Activated naive CD4-positive, alpha-beta T cell treated with anti-CD3 and anti-CD28 coated beads, Interleukin-2, amount 50 U/mL, for 24 hours (primary cell): ENCODE data around the gene ATP9B.

ENCODE experiments used
- H3K27ac Mint-ChIP-seq: one replicate; pipeline ENCODE4 v1.8.0; 2021; ENCODE audit warnings: mild to moderate bottlenecking, mixed read lengths
- H3K27me3 Mint-ChIP-seq: one replicate; pipeline ENCODE4 v1.8.0; 2021; ENCODE audit warnings: mixed read lengths
- H3K36me3 Mint-ChIP-seq: one replicate; pipeline ENCODE4 v1.8.0; 2021; ENCODE audit warnings: mixed read lengths
- H3K4me1 Mint-ChIP-seq: one replicate; pipeline ENCODE4 v1.8.0; 2021; ENCODE audit warnings: mixed read lengths
- H3K4me3 Mint-ChIP-seq: one replicate; pipeline ENCODE4 v1.8.0; 2021; ENCODE audit warnings: mild to moderate bottlenecking, mixed read lengths
- H3K9me3 Mint-ChIP-seq: one replicate; pipeline ENCODE4 v1.8.0; 2021; ENCODE audit warnings: mixed read lengths

Gene ATP9B

DNA sequence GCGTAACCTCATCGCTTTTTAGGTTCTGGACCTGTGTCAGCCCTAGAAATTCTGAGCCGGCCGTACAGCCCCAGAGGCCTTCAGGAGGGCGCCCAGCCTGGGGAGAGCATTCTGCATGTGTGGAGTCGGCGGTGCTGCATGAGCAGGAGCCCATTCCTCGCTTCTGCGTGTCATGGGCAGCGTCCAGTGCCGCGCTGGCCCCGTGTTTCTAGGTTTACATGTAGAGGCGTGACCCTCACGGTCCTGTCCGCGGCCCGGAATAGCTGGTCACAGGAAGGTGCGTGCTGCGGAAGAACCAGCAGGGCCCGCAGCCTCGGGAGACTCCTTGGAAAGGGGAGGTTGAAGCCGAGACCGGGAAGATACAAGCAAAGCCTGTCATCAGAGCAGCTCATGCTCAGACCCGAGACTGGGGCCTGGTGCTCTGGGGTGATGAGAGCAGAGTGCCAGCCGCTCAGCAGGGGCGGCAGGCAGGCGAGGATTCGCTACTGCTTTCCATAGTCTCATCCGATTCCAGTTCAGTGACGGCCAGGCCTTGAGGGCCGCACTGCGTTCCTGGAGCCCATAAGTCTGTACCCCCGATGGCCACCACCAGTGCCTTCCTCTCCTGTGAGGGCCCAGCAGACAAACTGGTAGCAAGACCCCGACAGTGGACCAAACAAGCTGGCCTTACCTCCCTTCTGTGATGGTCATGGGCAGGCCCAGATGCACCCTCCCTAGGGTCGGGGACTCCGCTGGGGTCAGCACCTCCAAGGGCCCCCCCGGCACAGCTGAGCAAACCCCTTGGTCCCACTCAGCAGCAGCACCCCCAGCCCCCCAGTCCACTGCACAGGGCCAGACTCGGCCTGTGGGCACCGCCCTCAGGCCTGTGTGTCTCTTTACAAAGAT, 311.0 kb downstream of the ATP9B start:
- H3K36me3 Mint-ChIP-seq: peaks cover 2% of the 10 kb centered on the region
- no peaks in the 10 kb centered on the region for H3K9me3 Mint-ChIP-seq
- H3K4me1 Mint-ChIP-seq: peaks cover 8% of the 10 kb centered on the region
- no peak overlapping the region for H3K27ac Mint-ChIP-seq
- no peaks in the 10 kb centered on the region for H3K27me3 Mint-ChIP-seq
- no peak overlapping the region for H3K4me3 Mint-ChIP-seq

DNA sequence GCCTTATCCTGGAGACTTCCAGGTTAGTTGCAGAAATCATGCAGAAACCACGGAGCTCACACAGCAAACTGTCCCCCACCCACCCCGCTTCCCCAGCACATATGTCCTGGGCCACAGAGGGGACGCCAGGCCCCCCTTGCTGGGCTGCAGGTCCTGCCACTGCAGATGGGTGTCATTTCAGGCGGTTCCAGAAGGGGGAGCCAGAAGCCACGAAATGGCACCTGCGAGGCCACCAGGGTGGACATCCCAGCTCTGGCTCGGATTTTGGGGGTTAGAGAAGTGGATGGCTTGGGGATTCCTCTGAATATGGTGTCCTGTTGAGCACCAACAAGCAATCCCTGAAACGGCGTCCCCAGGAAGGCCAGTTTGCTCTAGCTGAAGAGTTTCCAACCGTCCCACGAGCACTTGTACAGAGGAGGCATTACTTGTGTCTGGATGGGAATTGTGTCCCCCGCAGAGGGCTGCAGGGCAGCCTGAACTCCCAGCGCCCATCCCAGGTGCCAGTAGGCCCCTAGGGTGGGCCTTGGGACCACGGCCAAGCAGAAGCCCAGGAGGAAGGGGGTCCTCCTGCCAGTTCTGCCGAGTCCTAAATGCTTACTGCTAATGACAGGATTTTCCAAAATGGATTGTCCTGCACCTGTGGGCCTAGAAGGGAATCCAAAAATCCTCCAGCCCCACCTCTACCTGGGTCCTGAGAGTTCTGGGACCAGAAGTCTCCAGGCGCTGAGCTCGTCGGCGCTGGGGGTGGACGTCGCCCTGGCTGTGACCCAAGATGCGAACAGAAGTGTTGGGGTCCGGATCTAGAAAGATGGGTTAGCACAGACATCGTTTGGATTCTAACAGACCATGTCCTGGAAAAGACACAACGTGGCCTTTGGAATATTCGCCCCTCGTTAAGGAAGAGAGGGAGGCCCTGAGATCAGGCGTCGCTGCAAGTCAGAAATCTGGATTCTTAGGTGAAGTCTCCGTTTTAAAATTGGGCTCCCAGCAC, 311.9 kb downstream of the ATP9B start:
- H3K4me3 Mint-ChIP-seq: no peak overlapping the region
- H3K27me3 Mint-ChIP-seq: no peaks in the 10 kb centered on the region
- H3K36me3 Mint-ChIP-seq: peaks cover 2% of the 10 kb centered on the region
- peak overlapping the region; percentile 51 for H3K27ac Mint-ChIP-seq
- H3K9me3 Mint-ChIP-seq: no peaks in the 10 kb centered on the region
- peaks cover 8% of the 10 kb centered on the region for H3K4me1 Mint-ChIP-seq

DNA sequence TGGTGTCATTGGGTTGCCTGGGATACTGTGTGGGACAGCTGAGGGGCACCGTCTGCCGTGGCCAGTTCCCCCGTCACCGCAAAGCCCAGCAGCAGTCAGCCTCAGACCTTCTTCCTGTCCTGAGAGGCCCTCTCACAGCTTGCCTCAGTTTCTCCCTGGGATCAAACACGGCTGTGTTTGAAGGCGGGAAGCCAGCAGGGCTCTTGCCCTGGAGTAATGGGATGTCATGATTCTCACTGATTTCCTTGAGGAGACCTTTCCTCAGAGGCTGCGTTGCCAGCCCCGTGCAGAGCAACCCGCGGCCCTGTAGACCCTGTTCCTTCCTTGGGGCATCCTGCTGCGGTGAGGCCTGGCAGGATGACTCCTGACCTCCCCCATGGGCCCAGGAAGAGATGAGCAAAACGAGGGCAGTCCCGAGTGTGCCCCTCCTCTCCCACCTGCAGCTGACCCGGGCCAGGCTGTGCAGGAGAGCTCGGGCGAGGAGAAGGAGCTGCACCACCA, 312.7 kb downstream of the ATP9B start:
- Mint-ChIP-seq H3K4me3 (no peak overlapping the region), H3K27me3 (no peaks in the 10 kb centered on the region), H3K4me1 (peaks cover 8% of the 10 kb centered on the region), H3K36me3 (peaks cover 2% of the 10 kb centered on the region), H3K27ac (no peak overlapping the region), H3K9me3 (no peaks in the 10 kb centered on the region)

DNA sequence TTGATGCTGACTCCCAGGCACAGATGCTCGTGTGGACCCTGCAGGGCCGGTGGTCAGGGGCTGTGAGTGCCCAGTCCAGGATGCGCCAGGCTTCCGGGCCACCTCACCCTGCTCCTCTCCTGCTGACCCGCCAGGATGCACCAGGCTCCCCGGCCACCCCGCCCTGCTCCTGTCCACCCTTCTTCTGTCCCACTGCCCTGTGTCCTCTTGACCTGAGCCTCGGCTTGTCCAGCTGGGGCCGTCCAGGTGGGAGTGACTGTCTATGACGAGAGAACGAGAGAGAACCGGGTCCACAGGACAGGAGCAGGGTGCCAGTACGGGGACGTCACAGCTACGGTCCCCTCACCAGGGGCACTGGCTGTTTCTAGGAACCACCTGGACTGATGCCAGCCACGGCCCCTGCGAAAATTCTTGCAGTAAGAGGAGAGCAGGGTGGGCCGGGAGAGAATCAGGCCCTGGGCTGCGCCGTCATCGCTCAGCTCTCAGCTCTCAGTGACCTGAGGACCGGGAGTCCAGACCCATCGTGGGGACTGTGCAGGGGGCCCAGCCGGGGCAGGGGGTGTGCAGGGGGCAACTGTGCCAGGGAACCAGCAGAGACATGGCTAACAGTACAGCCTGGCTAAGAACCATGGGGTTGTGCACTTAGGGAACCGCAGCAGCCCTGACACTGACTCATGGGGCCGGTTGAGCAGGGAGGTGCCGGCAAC, 313.6 kb downstream of the ATP9B start:
- H3K36me3 Mint-ChIP-seq: peaks cover 2% of the 10 kb centered on the region
- no peak overlapping the region for H3K4me3 Mint-ChIP-seq
- H3K27me3 Mint-ChIP-seq: no peaks in the 10 kb centered on the region
- no peak overlapping the region for H3K27ac Mint-ChIP-seq
- H3K9me3 Mint-ChIP-seq: no peaks in the 10 kb centered on the region
- H3K4me1 Mint-ChIP-seq: peaks cover 15% of the 10 kb centered on the region

DNA sequence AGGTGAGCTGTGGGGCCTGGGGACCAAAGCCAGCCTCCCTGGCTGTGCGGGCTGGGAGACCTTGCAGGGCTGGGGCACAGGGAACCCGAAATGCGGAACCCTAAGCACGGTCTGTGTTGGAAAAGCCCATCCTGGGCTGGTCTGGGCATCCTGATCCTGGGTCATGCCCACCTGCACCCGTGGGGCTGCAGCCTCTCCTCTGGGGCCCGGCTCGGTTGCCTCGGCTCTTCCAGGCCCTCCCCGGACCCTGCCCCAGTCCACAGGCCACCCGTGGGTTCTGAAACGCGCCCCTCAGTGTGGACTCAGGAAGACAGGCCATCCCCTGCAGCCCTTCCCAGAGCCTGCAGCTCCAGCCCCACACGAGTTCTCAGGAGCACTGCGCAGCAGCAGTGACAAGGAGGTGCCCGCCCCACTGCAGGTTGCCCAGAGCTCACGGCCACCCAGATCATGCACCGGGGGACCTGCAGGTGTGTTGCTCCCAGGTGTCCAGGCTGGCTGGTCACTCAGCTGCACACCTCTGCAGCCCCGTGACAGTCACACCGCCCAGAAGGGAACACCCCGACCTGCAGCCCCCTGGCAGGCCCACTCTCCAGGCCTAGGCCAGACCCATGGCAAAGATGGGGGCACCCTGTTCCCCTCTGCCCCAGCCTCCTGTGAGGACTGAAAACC, 314.3 kb downstream of the ATP9B start:
- Mint-ChIP-seq H3K9me3 (no peaks in the 10 kb centered on the region), H3K4me1 (peaks cover 21% of the 10 kb centered on the region), H3K36me3 (peaks cover 2% of the 10 kb centered on the region), H3K4me3 (no peak overlapping the region), H3K27ac (no peak overlapping the region), H3K27me3 (no peaks in the 10 kb centered on the region)

DNA sequence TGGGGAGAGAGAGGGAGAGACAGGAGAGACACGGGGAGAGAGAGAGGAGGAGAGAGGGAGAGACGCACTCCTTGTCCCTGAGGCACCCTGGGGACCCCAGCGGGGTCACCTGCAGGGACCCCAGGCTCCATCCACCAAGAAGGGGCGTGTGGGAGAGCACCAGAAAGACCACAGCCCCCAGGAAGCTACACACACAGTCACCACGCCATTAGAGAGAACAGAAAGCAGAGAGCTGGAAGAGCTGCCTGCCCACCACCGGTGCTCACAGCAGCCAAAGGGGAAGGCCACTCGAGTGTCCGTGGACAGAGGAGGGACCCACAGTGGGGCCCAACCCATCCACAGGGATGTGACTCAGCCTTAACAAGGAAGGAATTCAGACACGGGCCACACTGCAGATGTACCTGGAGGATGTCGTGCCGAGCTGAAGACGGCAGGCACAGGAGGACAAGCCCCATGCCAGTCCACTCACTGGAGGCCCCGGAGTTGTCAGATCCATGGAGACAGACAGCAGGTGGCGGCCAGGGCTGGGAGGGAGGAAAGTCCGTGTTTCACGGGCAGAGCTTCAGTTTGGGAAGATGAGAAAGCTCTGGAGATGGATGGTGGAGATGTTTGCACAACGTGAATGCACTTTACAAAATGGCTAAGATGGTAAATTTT, 315.1 kb downstream of the ATP9B start:
- no peak overlapping the region for H3K4me3 Mint-ChIP-seq
- H3K4me1 Mint-ChIP-seq: peaks cover 22% of the 10 kb centered on the region
- H3K27me3 Mint-ChIP-seq: no peaks in the 10 kb centered on the region
- no peaks in the 10 kb centered on the region for H3K9me3 Mint-ChIP-seq
- no peaks in the 10 kb centered on the region for H3K36me3 Mint-ChIP-seq
- no peak overlapping the region for H3K27ac Mint-ChIP-seq

DNA sequence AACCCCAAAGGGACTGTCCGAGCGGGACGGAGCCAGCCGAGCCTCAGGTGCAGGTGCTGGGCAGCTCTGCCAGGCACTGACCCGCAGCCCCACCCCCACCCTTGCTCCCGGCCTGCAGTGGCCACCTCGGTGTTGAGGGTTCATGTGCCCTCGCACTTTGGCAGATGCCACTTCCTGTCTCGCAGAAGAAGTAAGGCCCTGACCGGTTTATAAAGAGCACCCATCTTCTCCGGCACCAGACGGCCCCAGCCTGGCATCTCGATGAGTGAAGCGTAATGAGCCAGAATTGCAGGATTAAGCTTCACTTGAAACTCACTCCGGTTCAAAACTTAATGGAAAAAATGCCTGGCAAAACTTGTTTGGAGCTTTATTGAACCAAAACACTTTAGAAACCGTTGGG, 315.6 kb downstream of the ATP9B start:
- peaks cover 23% of the 10 kb centered on the region for H3K4me1 Mint-ChIP-seq
- no peaks in the 10 kb centered on the region for H3K36me3 Mint-ChIP-seq
- no peak overlapping the region for H3K27ac Mint-ChIP-seq
- H3K27me3 Mint-ChIP-seq: no peaks in the 10 kb centered on the region
- H3K4me3 Mint-ChIP-seq: no peak overlapping the region
- H3K9me3 Mint-ChIP-seq: no peaks in the 10 kb centered on the region

DNA sequence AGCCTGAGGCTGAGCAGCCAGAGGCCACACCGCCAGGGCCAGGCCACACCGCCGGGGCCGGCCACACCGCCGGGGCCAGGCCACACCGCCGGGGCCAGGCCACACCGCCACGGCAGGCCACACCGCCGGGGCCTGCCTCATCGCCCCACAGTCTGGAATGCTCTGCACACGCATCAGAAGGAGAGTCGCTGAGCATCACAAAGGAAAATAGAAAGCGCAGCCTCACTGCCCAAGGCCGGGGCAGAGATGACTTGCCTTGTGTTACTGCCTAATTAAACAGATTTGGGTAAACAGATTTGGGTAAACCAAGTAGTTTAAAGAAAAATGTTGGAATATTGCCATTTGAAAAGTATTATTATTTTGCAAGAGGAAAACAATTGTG, 316.1 kb downstream of the ATP9B start:
- no peaks in the 10 kb centered on the region for H3K27me3 Mint-ChIP-seq
- peaks cover 26% of the 10 kb centered on the region for H3K4me1 Mint-ChIP-seq
- no peaks in the 10 kb centered on the region for H3K9me3 Mint-ChIP-seq
- H3K4me3 Mint-ChIP-seq: no peak overlapping the region
- no peaks in the 10 kb centered on the region for H3K36me3 Mint-ChIP-seq
- H3K27ac Mint-ChIP-seq: no peak overlapping the region

DNA sequence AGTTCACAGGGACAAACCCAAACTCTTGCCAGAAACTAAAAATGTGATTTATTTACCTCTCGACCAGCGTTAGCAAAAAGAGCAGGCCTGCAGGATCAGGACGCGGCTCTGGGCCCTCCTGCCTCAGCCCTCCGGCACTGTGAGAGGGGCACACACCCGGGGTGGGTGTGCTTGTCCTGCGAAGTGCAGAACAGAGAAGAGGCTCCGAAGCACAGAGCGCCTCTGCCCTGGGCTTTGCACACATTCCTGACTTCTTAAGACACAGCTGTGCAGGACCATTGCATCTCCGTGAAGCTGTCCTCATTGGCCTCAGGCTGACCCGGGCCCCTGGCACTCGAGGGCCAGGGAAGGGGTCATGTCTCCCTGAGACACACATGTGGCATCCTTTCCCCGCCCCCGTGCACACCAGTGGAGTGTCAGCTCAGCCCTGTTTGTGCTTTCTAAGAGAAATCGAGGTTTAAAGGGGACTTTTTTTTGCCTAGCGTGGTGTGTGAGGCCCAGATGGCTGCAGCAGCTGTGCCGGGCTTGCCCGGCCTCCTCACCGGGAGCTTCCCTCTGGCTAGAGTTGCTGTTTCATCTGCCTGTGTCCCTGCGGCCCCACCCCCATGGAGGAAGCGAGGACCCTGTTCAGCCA, 316.6 kb downstream of the ATP9B start:
- H3K27ac Mint-ChIP-seq: no peak overlapping the region
- no peaks in the 10 kb centered on the region for H3K9me3 Mint-ChIP-seq
- H3K4me3 Mint-ChIP-seq: no peak overlapping the region
- no peaks in the 10 kb centered on the region for H3K36me3 Mint-ChIP-seq
- no peaks in the 10 kb centered on the region for H3K27me3 Mint-ChIP-seq
- H3K4me1 Mint-ChIP-seq: peaks cover 31% of the 10 kb centered on the region

DNA sequence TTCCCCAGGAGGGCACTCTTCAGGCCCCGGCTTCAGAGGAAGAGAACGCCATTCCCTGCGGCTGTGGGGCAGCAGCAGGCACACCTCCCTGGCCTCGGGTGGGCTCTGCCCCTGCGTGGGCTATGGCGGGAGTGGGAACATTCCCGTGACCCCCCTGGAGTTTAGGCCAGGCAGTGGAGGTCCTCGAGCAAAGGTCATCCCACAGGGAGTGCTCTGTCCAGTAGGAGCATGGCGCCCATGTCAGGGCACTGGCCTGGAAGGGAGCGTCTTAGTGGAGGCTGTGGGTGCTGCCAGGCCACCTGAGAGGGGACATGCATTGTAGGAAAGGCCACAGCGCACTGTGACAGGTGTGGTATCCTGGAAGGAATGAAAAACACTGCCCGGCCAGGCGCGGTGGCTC, 317.4 kb downstream of the ATP9B start:
- no peak overlapping the region for H3K27ac Mint-ChIP-seq

DNA sequence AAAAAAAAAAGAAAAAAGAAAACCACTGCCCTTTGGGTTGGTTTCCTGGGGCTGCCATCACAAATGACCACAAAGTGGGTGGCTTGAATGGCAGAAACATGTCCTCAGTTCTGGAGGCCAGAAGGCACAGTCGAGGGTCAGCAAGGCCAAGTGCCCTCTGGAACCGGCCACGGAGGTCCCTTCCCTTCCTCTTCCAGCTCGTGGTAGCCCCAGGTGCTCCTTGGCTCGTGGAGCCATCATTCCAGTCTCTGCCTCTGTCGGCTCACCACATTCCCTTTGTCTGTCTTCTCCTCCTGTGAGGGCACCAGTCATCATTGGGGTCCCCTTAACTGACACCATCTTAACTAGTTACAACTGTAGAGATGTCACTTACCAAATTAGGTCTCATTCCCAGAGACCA, 318.0 kb downstream of the ATP9B start:
- Mint-ChIP-seq H3K9me3 (no peaks in the 10 kb centered on the region), H3K36me3 (no peaks in the 10 kb centered on the region), H3K27ac (no peak overlapping the region), H3K4me1 (peaks cover 37% of the 10 kb centered on the region), H3K4me3 (no peak overlapping the region), H3K27me3 (no peaks in the 10 kb centered on the region)

More for the DNA sequence above, 317.4 kb downstream of the ATP9B start:
- H3K4me1 Mint-ChIP-seq: peaks cover 34% of the 10 kb centered on the region
- no peaks in the 10 kb centered on the region for H3K9me3 Mint-ChIP-seq
- no peaks in the 10 kb centered on the region for H3K27me3 Mint-ChIP-seq
- H3K36me3 Mint-ChIP-seq: no peaks in the 10 kb centered on the region
- H3K4me3 Mint-ChIP-seq: no peak overlapping the region

DNA sequence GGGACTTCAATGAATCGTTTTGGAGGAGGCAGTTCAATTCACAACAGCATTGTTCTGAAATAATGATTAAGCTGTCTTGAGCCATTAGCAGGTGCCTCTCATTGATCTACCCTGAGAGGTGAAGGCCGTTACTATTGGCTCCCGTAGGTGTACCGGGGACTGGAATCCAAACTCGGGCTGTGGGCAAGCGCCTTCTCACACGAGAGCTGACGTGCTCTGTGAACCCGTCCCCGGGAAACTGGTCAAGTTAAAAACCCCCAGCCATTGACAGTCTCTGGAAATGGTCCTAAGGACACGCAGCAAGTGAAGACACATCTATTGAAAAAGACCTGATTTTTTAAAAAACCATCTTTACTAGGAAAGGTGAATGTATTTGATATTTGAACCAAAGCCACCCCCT, 318.4 kb downstream of the ATP9B start:
- Mint-ChIP-seq H3K27ac (no peak overlapping the region), H3K4me1 (peaks cover 41% of the 10 kb centered on the region)

DNA sequence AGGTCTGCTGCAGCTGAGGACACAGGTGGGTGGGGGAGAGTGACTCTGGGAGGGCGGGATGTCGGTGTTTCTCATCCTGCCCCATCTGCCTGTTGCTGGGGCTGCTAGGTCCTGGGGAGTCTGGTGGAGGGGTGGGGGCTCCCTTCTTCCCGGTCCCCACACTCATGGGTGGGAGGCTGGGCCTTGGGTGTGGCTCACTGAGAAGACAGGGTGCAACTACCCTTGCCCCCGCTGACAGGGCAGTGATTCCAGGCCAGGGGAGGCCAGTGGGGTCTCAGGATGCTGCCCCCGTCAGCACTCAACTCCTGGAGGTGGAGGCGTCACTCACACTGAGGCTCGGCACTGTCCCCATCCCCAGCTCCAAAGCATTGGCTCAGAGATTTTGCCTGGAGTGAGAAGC, 318.8 kb downstream of the ATP9B start:
- Mint-ChIP-seq H3K27ac (no peak overlapping the region), H3K4me1 (peaks cover 45% of the 10 kb centered on the region), H3K36me3 (no peaks in the 10 kb centered on the region), H3K4me3 (no peak overlapping the region), H3K27me3 (no peaks in the 10 kb centered on the region), H3K9me3 (no peaks in the 10 kb centered on the region)

More for the DNA sequence above, 318.4 kb downstream of the ATP9B start:
- no peaks in the 10 kb centered on the region for H3K27me3 Mint-ChIP-seq
- no peak overlapping the region for H3K4me3 Mint-ChIP-seq
- H3K36me3 Mint-ChIP-seq: no peaks in the 10 kb centered on the region
- no peaks in the 10 kb centered on the region for H3K9me3 Mint-ChIP-seq

DNA sequence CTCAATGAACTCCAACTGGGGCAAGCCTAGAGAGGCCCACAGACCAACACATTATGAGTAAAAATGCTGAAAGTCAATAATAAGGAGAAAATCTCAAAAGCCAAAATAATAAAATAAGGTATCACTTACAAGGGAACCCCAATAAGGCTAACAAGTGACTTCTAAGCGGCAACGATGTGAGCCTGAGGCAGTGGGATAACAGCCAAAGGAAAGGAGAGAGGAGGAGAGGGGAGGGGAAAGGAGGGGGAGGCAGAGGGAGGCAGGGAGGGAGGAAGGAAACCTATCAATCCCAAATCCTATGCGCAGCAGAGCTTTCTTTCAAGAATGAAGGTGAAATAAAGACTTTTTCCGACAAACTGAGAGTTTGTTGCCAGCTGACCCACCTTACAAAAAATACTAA, 320.5 kb downstream of the ATP9B start:
- H3K4me1 Mint-ChIP-seq: peaks cover 53% of the 10 kb centered on the region
- no peaks in the 10 kb centered on the region for H3K27me3 Mint-ChIP-seq
- no peaks in the 10 kb centered on the region for H3K9me3 Mint-ChIP-seq
- H3K36me3 Mint-ChIP-seq: no peaks in the 10 kb centered on the region
- H3K4me3 Mint-ChIP-seq: no peak overlapping the region
- no peak overlapping the region for H3K27ac Mint-ChIP-seq
